GM23338 (cell line): ENCODE measurements around the gene EML4. TPM values are rescaled to one million over a fixed set of nuclear protein-coding genes. Genes with fewer than 3 reads are reported as not detected.

Experiments
- CREB1 ChIP-seq: fragments of 250-450 bp; sonication (Bioruptor Pico); IDR thresholded peaks from 2 replicates; pipeline ENCODE4 v1.5.0; 2020; ENCODE audit warnings: low read depth, mild to moderate bottlenecking, moderate library complexity
- EZH2phosphoT487 ChIP-seq: fragments of 200-600 bp; sonication (generic); IDR thresholded peaks from one replicate; pipeline ENCODE4 v1.8.1; 2018; ENCODE audit warnings: antibody characterized with exemption; ENCODE audit not compliant: unreplicated experiment
- JUNB ChIP-seq: IDR thresholded peaks from one replicate; pipeline ENCODE4 v1.6.1; 2016; ENCODE audit warnings: antibody characterized with exemption; ENCODE audit not compliant: unreplicated experiment
- NANOG ChIP-seq: IDR thresholded peaks from 2 replicates; pipeline ENCODE4 v1.6.1; 2016; ENCODE audit warnings: antibody characterized with exemption, borderline replicate concordance
- POLR2AphosphoS5 ChIP-seq: IDR thresholded peaks from 2 replicates; pipeline ENCODE4 v1.6.1; 2016; ENCODE audit warnings: antibody characterized with exemption, low read depth
- STAT1 ChIP-seq: IDR thresholded peaks from one replicate; pipeline ENCODE4 v1.6.1; 2016; ENCODE audit warnings: antibody characterized with exemption; ENCODE audit not compliant: unreplicated experiment
- ZNF331 ChIP-seq: fragments of 250-450 bp; sonication (Bioruptor Pico); IDR thresholded peaks from 2 replicates; pipeline ENCODE4 v1.5.0; 2020; ENCODE audit warnings: low read depth, mild to moderate bottlenecking, moderate library complexity
- polyA plus RNA-seq: library from polyadenylated mRNA; unstranded; fragments of >200 nt; fragmentation: Nextera tagmentation; extraction: Ambion mirVana; gene quantifications from 2 replicates; pipeline ENCODE4 v1.2.1, GENCODE V29; 2016
- total RNA-seq: library from RNA; depleted of rRNA; stranded (reverse); fragments of >200 nt; shearing (Covaris generic); gene quantifications from 2 replicates; pipeline ENCODE4 v1.2.3, GENCODE V29; 2014
- TF ChIP-seq, protein P1 (sequence below): fragments of 250-450 bp; sonication (Bioruptor Pico); IDR thresholded peaks from 2 replicates; pipeline ENCODE4 v1.5.0; 2020; ENCODE audit warnings: mild to moderate bottlenecking, moderate library complexity
- TF ChIP-seq, protein P2 (sequence below), 2 experiments: fragments of 200-600 bp in 1 of 2; sonication (generic) in 1 of 2; conservative IDR thresholded peaks; 2 replicates each; pipeline versions ENCODE4 v1.5.1 to v1.6.1; 2016 to 2017; ENCODE audit warnings: antibody characterized with exemption in 2 of 2, low read depth in 2 of 2, mild to moderate bottlenecking in 2 of 2, moderate library complexity in 1 of 2
- TF ChIP-seq, protein P3 (sequence below): IDR thresholded peaks from 2 replicates; pipeline ENCODE4 v1.6.1; 2016; ENCODE audit warnings: antibody characterized with exemption

The EML4 gene
- total and polyA plus RNA-seq, 2 experiments from 2014 or later, result 65.3 to 115 TPM

DNA sequence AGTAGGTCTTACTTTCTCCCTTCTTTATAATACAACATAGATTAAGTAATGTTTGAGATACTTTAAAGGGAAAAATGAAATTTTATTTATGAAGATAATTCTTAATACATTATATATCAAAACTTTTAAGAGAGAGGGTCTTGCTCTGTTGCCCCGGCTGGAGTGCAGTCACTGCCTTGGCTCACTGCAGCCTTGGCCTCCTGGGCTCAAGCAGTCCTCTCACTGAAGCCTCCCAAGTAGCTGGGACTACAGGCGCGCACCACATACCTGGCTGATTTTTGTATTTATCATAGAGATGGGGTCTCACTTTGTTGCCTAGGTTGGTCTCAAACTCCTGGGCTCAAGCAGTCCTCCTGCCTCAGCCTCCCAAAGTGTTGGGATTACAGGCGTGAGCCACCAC is 97.1 kb downstream of the EML4 start (continued):
- TF ChIP-seq, protein P1, sequence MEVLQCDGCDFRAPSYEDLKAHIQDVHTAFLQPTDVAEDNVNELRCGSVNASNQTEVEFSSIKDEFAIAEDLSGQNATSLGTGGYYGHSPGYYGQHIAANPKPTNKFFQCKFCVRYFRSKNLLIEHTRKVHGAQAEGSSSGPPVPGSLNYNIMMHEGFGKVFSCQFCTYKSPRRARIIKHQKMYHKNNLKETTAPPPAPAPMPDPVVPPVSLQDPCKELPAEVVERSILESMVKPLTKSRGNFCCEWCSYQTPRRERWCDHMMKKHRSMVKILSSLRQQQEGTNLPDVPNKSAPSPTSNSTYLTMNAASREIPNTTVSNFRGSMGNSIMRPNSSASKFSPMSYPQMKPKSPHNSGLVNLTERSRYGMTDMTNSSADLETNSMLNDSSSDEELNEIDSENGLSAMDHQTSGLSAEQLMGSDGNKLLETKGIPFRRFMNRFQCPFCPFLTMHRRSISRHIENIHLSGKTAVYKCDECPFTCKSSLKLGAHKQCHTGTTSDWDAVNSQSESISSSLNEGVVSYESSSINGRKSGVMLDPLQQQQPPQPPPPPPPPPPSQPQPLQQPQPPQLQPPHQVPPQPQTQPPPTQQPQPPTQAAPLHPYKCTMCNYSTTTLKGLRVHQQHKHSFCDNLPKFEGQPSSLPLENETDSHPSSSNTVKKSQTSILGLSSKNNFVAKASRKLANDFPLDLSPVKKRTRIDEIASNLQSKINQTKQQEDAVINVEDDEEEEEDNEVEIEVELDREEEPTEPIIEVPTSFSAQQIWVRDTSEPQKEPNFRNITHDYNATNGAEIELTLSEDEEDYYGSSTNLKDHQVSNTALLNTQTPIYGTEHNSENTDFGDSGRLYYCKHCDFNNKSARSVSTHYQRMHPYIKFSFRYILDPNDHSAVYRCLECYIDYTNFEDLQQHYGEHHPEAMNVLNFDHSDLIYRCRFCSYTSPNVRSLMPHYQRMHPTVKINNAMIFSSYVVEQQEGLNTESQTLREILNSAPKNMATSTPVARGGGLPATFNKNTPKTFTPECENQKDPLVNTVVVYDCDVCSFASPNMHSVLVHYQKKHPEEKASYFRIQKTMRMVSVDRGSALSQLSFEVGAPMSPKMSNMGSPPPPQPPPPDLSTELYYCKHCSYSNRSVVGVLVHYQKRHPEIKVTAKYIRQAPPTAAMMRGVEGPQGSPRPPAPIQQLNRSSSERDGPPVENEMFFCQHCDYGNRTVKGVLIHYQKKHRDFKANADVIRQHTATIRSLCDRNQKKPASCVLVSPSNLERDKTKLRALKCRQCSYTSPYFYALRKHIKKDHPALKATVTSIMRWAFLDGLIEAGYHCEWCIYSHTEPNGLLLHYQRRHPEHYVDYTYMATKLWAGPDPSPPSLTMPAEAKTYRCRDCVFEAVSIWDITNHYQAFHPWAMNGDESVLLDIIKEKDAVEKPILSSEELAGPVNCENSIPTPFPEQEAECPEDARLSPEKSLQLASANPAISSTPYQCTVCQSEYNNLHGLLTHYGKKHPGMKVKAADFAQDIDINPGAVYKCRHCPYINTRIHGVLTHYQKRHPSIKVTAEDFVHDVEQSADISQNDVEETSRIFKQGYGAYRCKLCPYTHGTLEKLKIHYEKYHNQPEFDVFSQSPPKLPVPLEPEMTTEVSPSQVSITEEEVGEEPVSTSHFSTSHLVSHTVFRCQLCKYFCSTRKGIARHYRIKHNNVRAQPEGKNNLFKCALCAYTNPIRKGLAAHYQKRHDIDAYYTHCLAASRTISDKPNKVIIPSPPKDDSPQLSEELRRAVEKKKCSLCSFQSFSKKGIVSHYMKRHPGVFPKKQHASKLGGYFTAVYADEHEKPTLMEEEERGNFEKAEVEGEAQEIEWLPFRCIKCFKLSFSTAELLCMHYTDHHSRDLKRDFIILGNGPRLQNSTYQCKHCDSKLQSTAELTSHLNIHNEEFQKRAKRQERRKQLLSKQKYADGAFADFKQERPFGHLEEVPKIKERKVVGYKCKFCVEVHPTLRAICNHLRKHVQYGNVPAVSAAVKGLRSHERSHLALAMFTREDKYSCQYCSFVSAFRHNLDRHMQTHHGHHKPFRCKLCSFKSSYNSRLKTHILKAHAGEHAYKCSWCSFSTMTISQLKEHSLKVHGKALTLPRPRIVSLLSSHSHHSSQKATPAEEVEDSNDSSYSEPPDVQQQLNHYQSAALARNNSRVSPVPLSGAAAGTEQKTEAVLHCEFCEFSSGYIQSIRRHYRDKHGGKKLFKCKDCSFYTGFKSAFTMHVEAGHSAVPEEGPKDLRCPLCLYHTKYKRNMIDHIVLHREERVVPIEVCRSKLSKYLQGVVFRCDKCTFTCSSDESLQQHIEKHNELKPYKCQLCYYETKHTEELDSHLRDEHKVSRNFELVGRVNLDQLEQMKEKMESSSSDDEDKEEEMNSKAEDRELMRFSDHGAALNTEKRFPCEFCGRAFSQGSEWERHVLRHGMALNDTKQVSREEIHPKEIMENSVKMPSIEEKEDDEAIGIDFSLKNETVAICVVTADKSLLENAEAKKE (CRISPR knock-in tag), result no peak
- no peak for TF ChIP-seq ZNF331
- no peak for TF ChIP-seq POLR2AphosphoS5
- no peak for TF ChIP-seq EZH2phosphoT487
- TF ChIP-seq CREB1 (CRISPR knock-in tag), result no peak
- TF ChIP-seq NANOG, result no peak
- TF ChIP-seq, protein P2, sequence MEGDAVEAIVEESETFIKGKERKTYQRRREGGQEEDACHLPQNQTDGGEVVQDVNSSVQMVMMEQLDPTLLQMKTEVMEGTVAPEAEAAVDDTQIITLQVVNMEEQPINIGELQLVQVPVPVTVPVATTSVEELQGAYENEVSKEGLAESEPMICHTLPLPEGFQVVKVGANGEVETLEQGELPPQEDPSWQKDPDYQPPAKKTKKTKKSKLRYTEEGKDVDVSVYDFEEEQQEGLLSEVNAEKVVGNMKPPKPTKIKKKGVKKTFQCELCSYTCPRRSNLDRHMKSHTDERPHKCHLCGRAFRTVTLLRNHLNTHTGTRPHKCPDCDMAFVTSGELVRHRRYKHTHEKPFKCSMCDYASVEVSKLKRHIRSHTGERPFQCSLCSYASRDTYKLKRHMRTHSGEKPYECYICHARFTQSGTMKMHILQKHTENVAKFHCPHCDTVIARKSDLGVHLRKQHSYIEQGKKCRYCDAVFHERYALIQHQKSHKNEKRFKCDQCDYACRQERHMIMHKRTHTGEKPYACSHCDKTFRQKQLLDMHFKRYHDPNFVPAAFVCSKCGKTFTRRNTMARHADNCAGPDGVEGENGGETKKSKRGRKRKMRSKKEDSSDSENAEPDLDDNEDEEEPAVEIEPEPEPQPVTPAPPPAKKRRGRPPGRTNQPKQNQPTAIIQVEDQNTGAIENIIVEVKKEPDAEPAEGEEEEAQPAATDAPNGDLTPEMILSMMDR (conservative IDR thresholded peaks at IDR 0.05; ENCODE audit: low read depth in 2 of 2), result no peak
- TF ChIP-seq STAT1, result no peak
- TF ChIP-seq, protein P3, sequence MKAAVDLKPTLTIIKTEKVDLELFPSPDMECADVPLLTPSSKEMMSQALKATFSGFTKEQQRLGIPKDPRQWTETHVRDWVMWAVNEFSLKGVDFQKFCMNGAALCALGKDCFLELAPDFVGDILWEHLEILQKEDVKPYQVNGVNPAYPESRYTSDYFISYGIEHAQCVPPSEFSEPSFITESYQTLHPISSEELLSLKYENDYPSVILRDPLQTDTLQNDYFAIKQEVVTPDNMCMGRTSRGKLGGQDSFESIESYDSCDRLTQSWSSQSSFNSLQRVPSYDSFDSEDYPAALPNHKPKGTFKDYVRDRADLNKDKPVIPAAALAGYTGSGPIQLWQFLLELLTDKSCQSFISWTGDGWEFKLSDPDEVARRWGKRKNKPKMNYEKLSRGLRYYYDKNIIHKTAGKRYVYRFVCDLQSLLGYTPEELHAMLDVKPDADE, result no peak
- TF ChIP-seq JUNB, result no peak
